HG03045 (cell line): Measurements from ENCODE around the gene RPP21.

Experiments used
- ATAC-seq: cut with Tn5 transposase; IDR thresholded peaks from one replicate; pipeline ENCODE4 v1.9.1; 2021; ENCODE audit warnings: mild to moderate bottlenecking, moderate library complexity; ENCODE audit not compliant: unreplicated experiment

The RPP21 gene

GRCh38 chr6:30344868-30345671, at the start of gene RPP21:
Gene RPP21, plus strand, starts transcription at chr6:30345156. Its CDS starts 16 bp downstream, at chr6:30345172.
- ATAC-seq: peak; percentile 93

- no peak for ATAC-seq
Measured at GRCh38 chr6:30295837-30296236, 49.1 kb upstream of the RPP21 start.

- no peak for ATAC-seq
Measured at GRCh38 chr6:30304002-30304401, 41.0 kb upstream of the RPP21 start.

GRCh38 chr6:30311101-30311500, 33.9 kb upstream of the RPP21 start:
- no peak for ATAC-seq

- ATAC-seq: no peak
Measured at GRCh38 chr6:30311671-30312070, 33.3 kb upstream of the RPP21 start.

- ATAC-seq: no peak
Measured at GRCh38 chr6:30312266-30312665, 32.7 kb upstream of the RPP21 start.

- no peak for ATAC-seq
Measured at GRCh38 chr6:30312676-30313321, 32.2 kb upstream of the RPP21 start.

- ATAC-seq: no peak
Measured at GRCh38 chr6:30315156-30315555, 29.8 kb upstream of the RPP21 start.

- ATAC-seq: no peak
Measured at GRCh38 chr6:30317913-30318589, 26.9 kb upstream of the RPP21 start.

GRCh38 chr6:30319146-30319835, 25.7 kb upstream of the RPP21 start:
- no peak for ATAC-seq

- ATAC-seq: no peak
Measured at GRCh38 chr6:30321692-30322388, 23.1 kb upstream of the RPP21 start.

GRCh38 chr6:30322527-30323501, 22.1 kb upstream of the RPP21 start:
- no peak for ATAC-seq

GRCh38 chr6:30323806-30324205, 21.1 kb upstream of the RPP21 start:
- ATAC-seq: no peak

- ATAC-seq: no peak
Measured at GRCh38 chr6:30325150-30325872, 19.6 kb upstream of the RPP21 start.

GRCh38 chr6:30325873-30326525, 19.0 kb upstream of the RPP21 start:
- peak; percentile 42 for ATAC-seq

GRCh38 chr6:30326526-30327231, 18.3 kb upstream of the RPP21 start, which contains the start of gene TRIM39:
Gene TRIM39, plus strand, starts transcription at chr6:30326927. Its CDS starts 2,391 bp downstream, at chr6:30329318.
- ATAC-seq: peak; percentile 78

GRCh38 chr6:30327232-30327746, 17.7 kb upstream of the RPP21 start:
- ATAC-seq: no peak
